Large intestine (tissue), 3 donors: ENCODE data around the gene HSDL2. TPM values are rescaled to one million over a fixed set of nuclear protein-coding genes. Genes with fewer than 3 reads are reported as not detected.
"Not testable (repeated sequence)": the region's sequence is repeated elsewhere in the genome, so short reads cannot be mapped to it uniquely, and the experiment has no call there.

Experiments
- DNase-seq, 2 donors: peaks; one replicate each; pipeline versions ENCODE4 v3.0.0 to v3.0.0-alpha.2; 2013
- H3K27ac ChIP-seq: one replicate; pipeline ENCODE4 v1.5.1; 2013; ENCODE audit warnings: low read length
- H3K27me3 ChIP-seq: 2 replicates; pipeline ENCODE4 v1.6.1; 2013; ENCODE audit warnings: low read length; ENCODE audit not compliant: control insufficient read depth, insufficient read depth
- H3K36me3 ChIP-seq: 2 replicates; pipeline ENCODE4 v1.6.1; 2013; ENCODE audit warnings: low read length; ENCODE audit not compliant: control insufficient read depth, insufficient read depth
- H3K4me1 ChIP-seq: one replicate; pipeline ENCODE4 v1.6.1; 2013; ENCODE audit warnings: low read length; ENCODE audit not compliant: control insufficient read depth, insufficient read depth
- H3K4me3 ChIP-seq: one replicate; pipeline ENCODE4 v1.5.1; 2013; ENCODE audit warnings: low read length
- H3K9me3 ChIP-seq: one replicate; pipeline ENCODE4 v1.6.1; 2013; ENCODE audit warnings: mild to moderate bottlenecking, low read depth, low read length, moderate library complexity; ENCODE audit not compliant: control insufficient read depth
- WGBS: methylation state at CpG from one replicate; pipeline ENCODE4 v1.1.5; 2013; ENCODE audit warnings: low lambda C conversion rate; ENCODE audit not compliant: insufficient coverage; 5-methylcytosine and 5-hydroxymethylcytosine counted together
- polyA plus RNA-seq: library from polyadenylated mRNA; unstranded; fragments of 120-200 nt; gene quantifications from one replicate; pipeline ENCODE4 v1.2.1, GENCODE V29; 2013

Gene HSDL2
- polyA plus RNA-seq, 1 donor: 49.3 TPM

- Histone ChIP-seq H3K4me3 (no peak overlapping the region), H3K36me3 (no peaks in the 10 kb centered on the region), H3K27ac (no peak overlapping the region), H3K27me3 (no peaks in the 10 kb centered on the region), H3K9me3 (peaks cover 14% of the 10 kb centered on the region), H3K4me1 (no peaks in the 10 kb centered on the region)
- DNase-seq: no peak
- 92% methylated on average over 2 of the region's 3 CpGs for WGBS
Observed at GRCh38 chr9:112364761-112365160, 15.1 kb upstream of the HSDL2 start.

GRCh38 chr9:112365257-112365656, 14.7 kb upstream of the HSDL2 start:
- not testable (repeated sequence) for H3K27ac ChIP-seq, H3K4me1 ChIP-seq, H3K4me3 ChIP-seq, H3K27me3 ChIP-seq, DNase-seq, H3K36me3 ChIP-seq
- 100% methylated on average over 1 of the region's 3 CpGs for WGBS
- peaks cover 15% of the 10 kb centered on the region for H3K9me3 ChIP-seq

GRCh38 chr9:112366591-112366990, 13.3 kb upstream of the HSDL2 start:
- no peak for DNase-seq
- H3K36me3 ChIP-seq: no peaks in the 10 kb centered on the region
- H3K4me1 ChIP-seq: no peaks in the 10 kb centered on the region
- 100% methylated on average over 1 of the region's 3 CpGs for WGBS
- peaks cover 16% of the 10 kb centered on the region for H3K9me3 ChIP-seq
- no peaks in the 10 kb centered on the region for H3K27me3 ChIP-seq
- no peak overlapping the region for H3K4me3 ChIP-seq
- no peak overlapping the region for H3K27ac ChIP-seq

GRCh38 chr9:112367465-112367864, 12.4 kb upstream of the HSDL2 start:
- H3K27ac ChIP-seq: no peak overlapping the region
- no peaks in the 10 kb centered on the region for H3K4me1 ChIP-seq
- no peak overlapping the region for H3K4me3 ChIP-seq
- DNase-seq: no peak
- H3K9me3 ChIP-seq: peaks cover 16% of the 10 kb centered on the region
- no peaks in the 10 kb centered on the region for H3K36me3 ChIP-seq
- no peaks in the 10 kb centered on the region for H3K27me3 ChIP-seq

GRCh38 chr9:112369817-112370216, 10.1 kb upstream of the HSDL2 start:
- no CpG with 5 or more reads among the region's 1 CpG for WGBS
- no peak for DNase-seq
- H3K27ac ChIP-seq: no peak overlapping the region
- H3K9me3 ChIP-seq: peaks cover 16% of the 10 kb centered on the region
- H3K4me3 ChIP-seq: no peak overlapping the region
- no peaks in the 10 kb centered on the region for H3K36me3 ChIP-seq
- no peaks in the 10 kb centered on the region for H3K27me3 ChIP-seq
- no peaks in the 10 kb centered on the region for H3K4me1 ChIP-seq

GRCh38 chr9:112371060-112371459, 8.8 kb upstream of the HSDL2 start:
- Histone ChIP-seq H3K9me3 (peaks cover 16% of the 10 kb centered on the region), H3K4me3 (no peak overlapping the region), H3K27me3 (no peaks in the 10 kb centered on the region), H3K36me3 (no peaks in the 10 kb centered on the region), H3K4me1 (no peaks in the 10 kb centered on the region), H3K27ac (no peak overlapping the region)
- WGBS: 67% methylated on average over 1 of the region's 1 CpG
- no peak for DNase-seq

GRCh38 chr9:112373666-112374065, 6.2 kb upstream of the HSDL2 start:
- WGBS: no CpG with 5 or more reads among the region's 2 CpGs
- H3K27ac ChIP-seq: not testable (repeated sequence)

GRCh38 chr9:112374232-112374631, 5.7 kb upstream of the HSDL2 start:
- not testable (repeated sequence) for DNase-seq, H3K9me3 ChIP-seq, H3K27ac ChIP-seq, H3K36me3 ChIP-seq, H3K4me3 ChIP-seq, H3K27me3 ChIP-seq
- H3K4me1 ChIP-seq: peaks cover 13% of the 10 kb centered on the region
- no CpG with 5 or more reads among the region's 2 CpGs for WGBS

More at GRCh38 chr9:112373666-112374065, 6.2 kb upstream of the HSDL2 start:
- not testable (repeated sequence) for H3K27me3 ChIP-seq, H3K4me3 ChIP-seq, H3K9me3 ChIP-seq, DNase-seq, H3K36me3 ChIP-seq
- peaks cover 13% of the 10 kb centered on the region for H3K4me1 ChIP-seq

GRCh38 chr9:112375361-112375760, 4.5 kb upstream of the HSDL2 start:
- peaks cover under 1% of the 10 kb centered on the region for H3K9me3 ChIP-seq
- H3K27me3 ChIP-seq: no peaks in the 10 kb centered on the region
- no peaks in the 10 kb centered on the region for H3K36me3 ChIP-seq
- no CpG with 5 or more reads among the region's 5 CpGs for WGBS
- no peak for DNase-seq
- no peak overlapping the region for H3K27ac ChIP-seq
- no peak overlapping the region for H3K4me3 ChIP-seq
- H3K4me1 ChIP-seq: peaks cover 13% of the 10 kb centered on the region

GRCh38 chr9:112377087-112377486, 2.8 kb upstream of the HSDL2 start:
- H3K4me3 ChIP-seq: no peak overlapping the region
- H3K4me1 ChIP-seq: peaks cover 13% of the 10 kb centered on the region
- H3K27ac ChIP-seq: no peak overlapping the region
- H3K9me3 ChIP-seq: no peaks in the 10 kb centered on the region
- no peaks in the 10 kb centered on the region for H3K36me3 ChIP-seq
- no peaks in the 10 kb centered on the region for H3K27me3 ChIP-seq
- DNase-seq: no peak
- WGBS: no CpG with 5 or more reads among the region's 2 CpGs

- H3K4me1 ChIP-seq: peaks cover 13% of the 10 kb centered on the region
- H3K4me3 ChIP-seq: no peak overlapping the region
- no CpG with 5 or more reads among the region's 1 CpG for WGBS
- H3K27ac ChIP-seq: no peak overlapping the region
- no peaks in the 10 kb centered on the region for H3K27me3 ChIP-seq
- H3K36me3 ChIP-seq: no peaks in the 10 kb centered on the region
- H3K9me3 ChIP-seq: no peaks in the 10 kb centered on the region
- DNase-seq: peak in 1 of 2 donors; percentile 19
Observed at GRCh38 chr9:112377684-112378327, 2.1 kb upstream of the HSDL2 start.
